Measurements from ENCODE around the gene MUC2. TPM values are rescaled to one million over a fixed set of nuclear protein-coding genes. Genes with fewer than 3 reads are reported as not detected.

MUC2 gene
- total RNA-seq, 6 experiments from 2014 or later: 0.04 TPM; not detected in 5

DNA sequence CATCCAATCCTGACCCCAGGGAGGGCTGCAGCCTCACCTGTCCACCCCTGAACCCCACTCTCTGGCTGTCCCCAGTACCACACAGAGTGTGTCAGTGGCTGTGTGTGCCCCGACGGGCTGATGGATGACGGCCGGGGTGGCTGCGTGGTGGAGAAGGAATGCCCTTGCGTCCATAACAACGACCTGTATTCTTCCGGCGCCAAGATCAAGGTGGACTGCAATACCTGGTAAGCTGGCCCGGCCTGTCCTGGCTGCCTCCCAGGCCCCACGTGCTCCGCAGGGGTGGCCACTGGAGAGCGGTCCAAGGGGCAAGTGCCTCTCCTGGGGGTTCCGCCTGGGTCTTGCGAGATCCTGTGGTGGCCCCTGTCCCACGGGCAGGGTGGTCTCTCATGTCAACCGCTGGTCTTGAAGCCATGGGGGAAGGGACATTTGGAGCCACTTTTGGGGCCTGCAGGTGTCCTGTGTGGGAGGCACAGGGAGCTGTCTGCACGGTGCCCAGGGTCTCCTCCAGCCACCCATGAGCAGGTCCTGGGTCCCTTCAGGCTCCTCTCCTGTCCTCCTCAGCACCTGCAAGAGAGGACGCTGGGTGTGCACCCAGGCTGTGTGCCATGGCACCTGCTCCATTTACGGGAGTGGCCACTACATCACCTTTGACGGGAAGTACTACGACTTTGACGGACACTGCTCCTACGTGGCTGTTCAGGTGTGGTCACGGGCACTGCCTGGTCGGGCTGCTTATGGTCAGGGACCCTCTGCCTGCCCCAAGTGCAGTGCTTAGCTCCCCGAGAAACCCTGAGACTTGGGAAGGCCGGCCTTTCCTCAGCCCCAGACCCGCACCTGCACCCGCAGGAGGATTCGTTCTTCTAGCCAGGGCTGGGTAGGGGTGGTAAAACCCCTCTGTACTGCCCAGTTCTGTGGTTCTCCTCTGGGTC, 11.8 kb downstream of the MUC2 start:
- no peak overlapping the region for H3K27ac ChIP-seq
- no peaks in the 10 kb centered on the region for H3K36me3 ChIP-seq
- no peaks in the 10 kb centered on the region for H3K27me3 ChIP-seq
- ATAC-seq: no peak
- peak; percentile 17 to 40 (median 39) for DNase-seq
- no peaks in the 10 kb centered on the region for H3K9me3 ChIP-seq
- TF ChIP-seq, protein P1, sequence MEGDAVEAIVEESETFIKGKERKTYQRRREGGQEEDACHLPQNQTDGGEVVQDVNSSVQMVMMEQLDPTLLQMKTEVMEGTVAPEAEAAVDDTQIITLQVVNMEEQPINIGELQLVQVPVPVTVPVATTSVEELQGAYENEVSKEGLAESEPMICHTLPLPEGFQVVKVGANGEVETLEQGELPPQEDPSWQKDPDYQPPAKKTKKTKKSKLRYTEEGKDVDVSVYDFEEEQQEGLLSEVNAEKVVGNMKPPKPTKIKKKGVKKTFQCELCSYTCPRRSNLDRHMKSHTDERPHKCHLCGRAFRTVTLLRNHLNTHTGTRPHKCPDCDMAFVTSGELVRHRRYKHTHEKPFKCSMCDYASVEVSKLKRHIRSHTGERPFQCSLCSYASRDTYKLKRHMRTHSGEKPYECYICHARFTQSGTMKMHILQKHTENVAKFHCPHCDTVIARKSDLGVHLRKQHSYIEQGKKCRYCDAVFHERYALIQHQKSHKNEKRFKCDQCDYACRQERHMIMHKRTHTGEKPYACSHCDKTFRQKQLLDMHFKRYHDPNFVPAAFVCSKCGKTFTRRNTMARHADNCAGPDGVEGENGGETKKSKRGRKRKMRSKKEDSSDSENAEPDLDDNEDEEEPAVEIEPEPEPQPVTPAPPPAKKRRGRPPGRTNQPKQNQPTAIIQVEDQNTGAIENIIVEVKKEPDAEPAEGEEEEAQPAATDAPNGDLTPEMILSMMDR (IDR thresholded peaks at IDR 0.05): no peak
- no peak for TF ChIP-seq POLR2A (IDR thresholded peaks at IDR 0.05)
- WGBS (ENCODE audit: insufficient coverage, low coverage, low lambda C conversion rate, missing lambda C conversion rate): 93% methylated on average over 3 of the region's 31 CpGs
- H3K4me1 ChIP-seq: no peaks in the 10 kb centered on the region
- intact Hi-C loops (cut with DNase I): no loop called here
- H3K4me3 ChIP-seq: no peak overlapping the region

DNA sequence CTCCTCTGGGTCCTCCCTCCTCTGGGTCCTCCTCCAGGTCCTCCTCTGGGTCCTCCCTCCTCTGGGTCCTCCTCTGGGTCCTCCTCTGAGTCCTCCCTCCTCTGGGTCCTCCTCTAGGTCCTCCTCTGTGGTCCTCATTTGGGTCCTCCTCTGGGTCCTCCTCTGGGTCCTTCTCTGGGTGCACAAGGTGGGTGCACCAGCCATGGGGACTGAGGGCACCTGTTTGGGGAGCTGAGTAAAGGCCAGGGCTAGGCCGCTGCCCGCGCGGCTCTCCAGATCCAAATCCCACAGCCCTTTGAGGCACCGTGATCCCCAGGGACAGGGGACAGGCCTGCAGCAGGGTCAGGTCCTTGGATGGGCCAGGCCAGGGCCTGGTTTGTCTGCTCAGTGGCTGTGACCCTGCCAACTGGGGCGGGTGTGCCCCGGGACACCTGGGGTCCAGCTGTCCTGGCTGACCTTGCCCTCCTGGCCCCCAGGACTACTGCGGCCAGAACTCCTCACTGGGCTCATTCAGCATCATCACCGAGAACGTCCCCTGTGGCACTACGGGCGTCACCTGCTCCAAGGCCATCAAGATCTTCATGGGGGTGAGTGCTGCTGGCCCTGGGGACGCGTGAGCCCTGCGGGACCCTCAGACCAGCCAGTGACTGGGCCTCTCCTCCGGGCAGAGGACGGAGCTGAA, 12.7 kb downstream of the MUC2 start:
- TF ChIP-seq, protein P1 (IDR thresholded peaks at IDR 0.05): no peak
- TF ChIP-seq POLR2A (IDR thresholded peaks at IDR 0.05): no peak
- intact Hi-C loops (cut with DNase I): no loop called here
- no peaks in the 10 kb centered on the region for H3K9me3 ChIP-seq
- H3K27ac ChIP-seq: no peak overlapping the region
- H3K27me3 ChIP-seq: no peaks in the 10 kb centered on the region
- WGBS (ENCODE audit: insufficient coverage, low coverage, low lambda C conversion rate, missing lambda C conversion rate): 80% methylated on average over 3 of the region's 17 CpGs
- DNase-seq (peak in 2 of 3 donors; percentile 14 to 52), ATAC-seq (no peak)
- no peak overlapping the region for H3K4me3 ChIP-seq
- H3K36me3 ChIP-seq: no peaks in the 10 kb centered on the region
- no peaks in the 10 kb centered on the region for H3K4me1 ChIP-seq

DNA sequence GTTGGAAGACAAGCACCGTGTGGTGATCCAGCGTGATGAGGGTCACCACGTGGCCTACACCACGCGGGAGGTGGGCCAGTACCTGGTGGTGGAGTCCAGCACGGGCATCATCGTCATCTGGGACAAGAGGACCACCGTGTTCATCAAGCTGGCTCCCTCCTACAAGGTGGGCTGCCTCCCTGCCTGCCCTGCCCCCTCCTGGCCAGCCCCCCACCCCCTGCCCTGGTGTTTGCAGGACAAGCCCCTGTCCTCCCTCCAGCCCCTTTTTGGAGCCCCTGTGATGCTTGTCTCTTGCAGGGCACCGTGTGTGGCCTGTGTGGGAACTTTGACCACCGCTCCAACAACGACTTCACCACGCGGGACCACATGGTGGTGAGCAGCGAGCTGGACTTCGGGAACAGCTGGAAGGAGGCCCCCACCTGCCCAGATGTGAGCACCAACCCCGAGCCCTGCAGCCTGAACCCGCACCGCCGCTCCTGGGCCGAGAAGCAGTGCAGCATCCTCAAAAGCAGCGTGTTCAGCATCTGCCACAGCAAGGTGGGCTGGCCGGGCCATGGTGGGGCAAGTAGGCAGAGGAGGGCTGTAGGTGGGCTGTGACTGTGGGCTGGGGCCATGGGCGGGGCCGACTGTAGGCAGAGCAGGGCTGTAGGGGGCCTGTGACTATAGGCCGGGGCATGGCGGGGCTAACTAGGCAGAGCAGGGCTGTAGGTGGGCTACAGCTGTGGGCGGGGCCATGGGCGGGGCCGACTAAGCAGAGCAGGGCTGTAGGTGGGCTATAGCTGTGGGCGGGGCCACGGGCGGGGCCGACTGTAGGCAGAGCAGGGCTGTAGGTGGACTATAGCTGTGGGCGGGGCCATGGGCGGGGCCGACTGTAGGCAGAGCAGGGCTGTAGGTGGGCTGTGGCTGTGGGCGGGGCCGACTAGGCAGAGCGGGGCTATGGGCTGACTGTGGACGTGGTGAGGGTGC, 13.6 kb downstream of the MUC2 start:
- WGBS (ENCODE audit: insufficient coverage, low coverage, low lambda C conversion rate, missing lambda C conversion rate): 67% methylated on average over 6 of the region's 40 CpGs
- Histone ChIP-seq H3K4me1 (no peaks in the 10 kb centered on the region), H3K27ac (no peak overlapping the region), H3K4me3 (no peak overlapping the region), H3K36me3 (no peaks in the 10 kb centered on the region), H3K27me3 (no peaks in the 10 kb centered on the region), H3K9me3 (no peaks in the 10 kb centered on the region)
- DNase-seq: peak in 1 of 3 donors; percentile 18
- intact Hi-C loops (cut with DNase I): no loop called here
- no peak for ATAC-seq
- TF ChIP-seq, protein P1 (IDR thresholded peaks at IDR 0.05): no peak
- TF ChIP-seq POLR2A (IDR thresholded peaks at IDR 0.05): no peak
